NOMO-1 (cell line): ENCODE measurements around the gene POU6F1.
"Not testable (repeated sequence)": the region's sequence is repeated elsewhere in the genome, so short reads cannot be mapped to it uniquely, and the experiment has no call there.

Source experiments
- DNase-seq, 2 experiments: peaks; one replicate each; lab custom pipeline; 2025; ENCODE audit not compliant: unreplicated experiment in 2 of 2; lab: John Stamatoyannopoulos, UW

The POU6F1 gene

DNA sequence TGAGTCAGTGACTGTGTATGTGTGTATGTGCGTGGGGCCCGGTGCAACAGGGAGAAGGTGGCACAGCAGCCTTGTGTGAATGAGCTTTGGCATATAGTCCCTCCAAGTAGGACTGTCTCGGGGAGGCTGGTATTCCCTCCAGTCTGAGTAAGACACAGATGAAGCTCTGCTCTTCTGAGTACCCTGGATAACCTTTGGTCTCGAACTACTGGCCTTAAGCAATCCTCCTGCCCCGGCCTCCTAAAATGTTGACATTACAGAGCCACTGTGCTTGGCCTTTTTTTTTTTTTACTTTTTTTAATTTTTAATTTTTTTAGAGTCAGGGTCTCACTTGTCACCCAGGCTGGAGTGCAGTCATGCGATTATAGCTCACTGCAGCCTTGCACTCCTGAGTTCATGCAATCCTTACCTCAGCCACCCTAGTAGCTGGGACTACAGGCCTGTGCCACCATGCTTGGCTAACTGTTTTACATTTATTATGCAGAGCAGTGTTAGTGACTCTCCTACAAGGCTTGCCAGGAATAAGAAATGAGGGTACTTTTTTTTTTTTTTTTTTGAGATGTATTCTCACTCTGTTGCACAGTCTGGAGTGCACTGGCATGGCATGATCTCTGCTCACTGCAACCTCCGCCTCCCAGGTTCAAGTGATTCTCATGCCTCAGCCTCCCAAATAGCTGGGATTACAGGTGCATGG lies 11.4 kb upstream of the POU6F1 start:
- no peak for DNase-seq

DNA sequence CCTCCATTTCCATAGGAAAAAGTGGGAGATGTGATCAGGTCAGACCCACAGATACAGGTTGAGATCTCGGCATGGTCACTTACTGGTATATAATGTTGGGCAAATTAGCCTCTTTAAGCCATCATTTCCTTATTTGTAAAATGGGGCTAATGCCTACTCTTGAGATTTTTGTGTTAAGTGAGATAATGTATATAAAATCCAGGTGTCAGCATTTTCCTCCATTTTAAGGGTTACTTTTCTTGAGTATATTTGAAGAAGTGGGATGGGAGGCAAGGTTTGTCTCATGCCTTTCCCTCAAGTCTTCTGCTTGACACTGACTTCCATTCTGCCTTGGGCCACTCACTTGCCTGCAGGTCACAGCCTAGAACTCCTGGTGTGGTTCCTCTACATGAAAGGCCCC lies 10.1 kb upstream of the POU6F1 start:
- DNase-seq = no peak

DNA sequence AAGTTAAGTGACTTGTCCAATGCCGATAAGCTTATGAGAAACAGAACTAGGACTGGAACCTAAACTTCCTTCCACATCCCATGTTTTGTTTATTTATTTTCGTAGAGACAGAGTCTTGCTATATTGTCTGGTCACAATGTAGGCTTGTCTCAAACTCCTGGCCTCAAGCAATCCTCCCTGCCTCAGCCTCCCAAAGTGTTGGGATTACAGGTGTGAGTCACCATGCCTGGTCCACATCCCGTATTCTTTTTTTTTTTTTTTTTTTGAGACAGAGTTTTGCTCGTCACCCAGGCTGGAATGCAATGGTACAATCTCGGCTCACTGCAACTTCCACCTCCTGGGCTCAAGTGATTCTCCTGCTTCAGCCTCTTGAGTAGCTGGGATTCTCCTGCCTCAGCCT lies 9.2 kb upstream of the POU6F1 start:
- DNase-seq = not testable (repeated sequence)

DNA sequence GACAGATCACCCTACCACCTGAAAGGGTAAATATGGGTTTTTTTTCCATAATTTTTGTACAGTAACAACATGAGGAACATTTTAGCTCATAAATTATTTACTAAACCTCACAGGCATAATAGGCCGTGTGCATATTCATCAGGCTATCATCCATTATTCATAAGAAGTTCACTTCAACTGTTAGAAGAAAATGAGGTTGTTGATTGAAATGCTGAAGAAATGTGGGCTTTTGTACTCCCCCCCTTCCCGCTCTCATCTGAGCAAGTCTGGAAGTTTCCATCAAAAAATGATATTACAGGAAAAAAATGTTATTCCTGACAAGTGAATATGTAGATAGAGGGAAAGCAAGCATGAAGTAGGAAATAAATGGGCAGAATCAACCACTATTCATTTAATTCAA lies 7.9 kb upstream of the POU6F1 start:
- no peak for DNase-seq

DNA sequence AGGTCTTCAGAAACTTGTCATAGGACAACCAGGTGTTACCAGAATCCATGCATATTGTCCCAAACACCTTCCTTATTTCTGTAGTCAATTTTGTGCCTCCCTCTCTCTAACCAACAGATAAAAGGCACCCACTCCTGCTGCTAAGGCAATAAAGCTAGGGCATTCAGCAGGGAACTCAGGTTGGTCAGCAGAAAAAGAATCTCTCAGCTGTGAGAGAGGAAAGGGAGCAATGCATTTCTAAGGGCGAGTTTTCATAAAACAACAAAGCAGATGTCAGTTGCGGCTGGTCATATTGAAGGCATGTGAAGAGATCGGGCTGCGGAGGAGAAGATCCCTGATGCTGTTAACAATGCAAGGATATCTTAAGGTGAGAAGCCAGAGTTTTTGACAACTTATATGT lies 7.4 kb upstream of the POU6F1 start:
- no peak for DNase-seq

DNA sequence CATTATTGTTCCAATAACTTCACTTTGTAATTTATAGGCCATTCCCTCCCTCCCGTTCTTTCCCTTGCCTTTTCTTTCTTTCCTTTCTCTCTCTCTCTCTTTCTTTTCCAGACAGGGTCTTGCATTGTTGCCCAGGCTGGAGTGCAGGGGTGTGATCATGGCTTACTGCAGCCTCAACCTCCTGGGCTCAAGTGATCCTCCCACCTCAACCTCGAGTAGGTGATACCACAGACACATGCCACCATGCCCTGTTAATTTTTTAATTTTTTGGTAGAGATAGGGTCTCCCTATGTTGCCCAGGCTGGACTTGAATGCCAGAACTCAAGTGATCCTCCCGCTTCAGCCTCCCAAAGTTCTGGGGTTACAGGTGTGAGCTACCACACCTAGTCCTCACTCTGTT lies 6.8 kb upstream of the POU6F1 start:
- no peak for DNase-seq

DNA sequence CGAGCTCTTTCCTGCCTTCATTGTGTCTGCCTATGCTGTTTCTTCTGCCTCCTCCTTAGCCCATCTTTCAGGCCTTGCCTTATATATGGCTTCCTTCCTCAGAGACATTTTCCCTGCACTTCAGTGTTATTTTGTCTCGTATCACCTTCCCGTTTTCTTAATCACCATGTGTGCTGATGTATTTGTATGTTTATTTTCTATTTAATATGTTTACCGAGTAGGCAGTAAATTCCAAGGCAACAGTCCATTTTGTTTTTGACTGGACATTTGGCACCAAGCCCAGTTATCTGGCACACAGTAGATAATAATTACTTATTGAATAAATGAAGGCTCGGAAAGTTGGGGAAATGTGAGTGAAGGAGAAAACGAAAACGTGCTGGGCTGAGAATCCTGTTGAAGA lies 4.6 kb upstream of the POU6F1 start:
- DNase-seq = no peak

DNA sequence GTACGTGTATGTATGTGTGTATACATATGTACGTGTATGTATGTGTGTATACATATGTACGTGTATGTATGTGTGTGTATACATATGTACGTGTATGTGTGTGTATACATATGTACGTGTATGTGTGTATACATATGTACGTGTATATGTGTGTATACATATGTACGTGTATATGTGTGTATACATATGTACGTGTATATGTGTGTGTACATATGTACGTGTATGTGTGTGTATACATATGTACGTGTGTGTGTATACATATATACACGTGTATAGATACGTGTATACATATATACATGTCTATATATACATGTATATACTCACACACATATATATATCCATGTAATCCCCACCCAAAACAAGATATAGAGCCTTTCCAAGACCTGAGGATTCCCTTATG lies 2.0 kb upstream of the POU6F1 start:
- not testable (repeated sequence) for DNase-seq

DNA sequence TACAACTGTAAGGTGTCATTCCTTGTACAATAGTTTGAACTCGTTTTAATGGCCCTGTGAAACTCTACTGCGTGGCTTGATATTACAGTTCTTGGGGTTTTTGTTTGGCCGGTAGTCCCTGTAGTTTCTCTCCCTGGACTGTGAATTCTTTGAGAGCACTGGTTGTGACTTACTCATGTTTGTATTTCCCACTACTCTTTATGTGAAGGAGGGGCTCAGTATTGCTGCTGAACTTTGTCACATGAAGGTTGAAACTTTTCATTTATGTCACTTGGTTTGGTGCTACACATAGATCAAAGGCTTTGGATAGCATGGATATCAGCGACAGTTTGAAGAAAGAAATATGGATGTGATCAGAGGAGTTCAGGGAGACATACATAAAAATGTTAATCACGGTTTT lies 1.5 kb upstream of the POU6F1 start:
- no peak for DNase-seq

DNA sequence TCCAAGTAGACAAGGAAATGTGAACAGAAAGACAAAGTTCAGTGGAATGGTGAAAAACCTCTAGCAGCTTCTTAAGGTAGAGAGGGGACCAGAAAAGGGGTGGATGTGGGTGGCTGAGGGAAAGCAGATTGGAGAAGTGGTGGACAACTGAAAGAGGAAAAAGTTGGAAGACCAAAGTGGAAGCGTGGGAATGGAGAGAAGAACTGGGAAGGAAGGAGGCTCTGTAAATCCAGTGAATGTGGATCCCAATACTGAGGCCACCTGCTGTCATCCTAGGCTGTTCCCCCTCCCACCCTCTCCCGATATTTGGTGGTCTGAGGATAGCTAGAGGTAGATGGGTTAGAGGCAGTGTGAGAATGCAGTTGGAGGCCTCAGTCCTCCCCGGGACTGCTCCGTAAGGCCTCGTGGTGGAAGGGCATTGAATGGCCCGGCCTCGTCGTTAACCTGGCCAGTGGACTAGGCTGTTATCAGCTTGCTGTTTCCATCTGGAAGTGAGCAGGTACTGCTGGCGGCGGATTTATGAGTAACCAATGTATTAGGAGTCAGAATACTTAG lies 822 bp upstream of the POU6F1 start:
- DNase-seq = no peak

DNA sequence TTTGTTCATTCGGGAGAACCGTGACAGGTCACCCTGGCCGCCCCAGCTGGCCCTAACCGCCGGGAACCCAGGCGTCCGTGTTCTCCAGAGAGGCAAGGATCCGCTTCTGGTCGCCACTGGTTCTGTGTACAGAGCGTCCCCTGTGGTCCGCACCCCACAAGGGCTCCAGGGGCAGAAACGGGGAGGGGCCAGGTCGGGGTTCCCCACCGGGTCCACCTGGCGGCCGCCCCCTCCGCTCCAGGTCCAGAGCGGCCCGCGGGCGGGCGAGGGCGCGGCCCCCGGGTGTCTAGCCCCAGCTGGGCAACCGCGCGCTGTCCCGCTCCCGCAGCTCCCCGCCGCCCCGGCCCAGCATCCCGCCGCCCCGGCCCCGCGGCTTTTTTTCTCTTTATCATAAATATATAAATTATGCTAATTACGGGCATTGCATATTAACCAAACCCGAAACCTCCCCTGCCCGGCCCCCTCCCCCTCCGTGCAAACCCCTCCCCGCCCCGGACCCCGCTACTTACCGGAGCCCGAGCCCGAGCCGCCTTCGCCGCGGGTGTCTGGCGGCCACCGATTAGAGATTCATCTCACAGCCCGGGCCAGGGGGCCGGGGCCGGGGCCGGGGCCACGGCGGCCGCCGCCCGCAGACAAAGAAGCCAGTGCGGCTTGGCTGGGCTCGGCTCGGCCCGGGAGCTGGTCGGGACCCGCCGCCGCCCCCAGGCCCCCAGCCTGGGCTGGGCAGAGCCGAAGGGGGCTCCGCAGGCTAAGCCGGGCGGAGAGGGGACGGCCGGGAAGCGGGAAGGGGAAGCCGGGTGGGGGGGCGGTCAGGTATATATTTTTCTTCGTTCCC lies 512 bp downstream of the POU6F1 start:
- DNase-seq = no peak

DNA sequence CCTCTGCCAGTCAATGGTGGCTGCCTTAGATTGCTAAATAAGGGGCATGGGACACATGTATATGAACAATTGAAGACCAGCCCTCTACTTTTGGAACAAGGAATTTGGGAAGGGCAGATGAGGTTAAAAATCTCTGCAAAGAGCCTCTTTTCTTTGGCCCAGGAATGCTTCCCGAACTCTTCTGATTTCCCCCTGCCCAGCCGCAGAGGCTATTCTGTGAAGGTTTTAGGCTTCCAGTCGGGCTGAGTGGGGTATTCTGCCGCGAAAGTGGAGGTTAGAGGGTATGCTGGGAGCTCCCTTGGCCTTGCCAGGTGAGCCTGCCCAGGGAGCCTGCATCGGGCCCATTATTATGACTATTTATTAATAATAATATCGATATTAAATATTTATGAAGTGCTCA lies 1.2 kb downstream of the POU6F1 start:
- no peak for DNase-seq

DNA sequence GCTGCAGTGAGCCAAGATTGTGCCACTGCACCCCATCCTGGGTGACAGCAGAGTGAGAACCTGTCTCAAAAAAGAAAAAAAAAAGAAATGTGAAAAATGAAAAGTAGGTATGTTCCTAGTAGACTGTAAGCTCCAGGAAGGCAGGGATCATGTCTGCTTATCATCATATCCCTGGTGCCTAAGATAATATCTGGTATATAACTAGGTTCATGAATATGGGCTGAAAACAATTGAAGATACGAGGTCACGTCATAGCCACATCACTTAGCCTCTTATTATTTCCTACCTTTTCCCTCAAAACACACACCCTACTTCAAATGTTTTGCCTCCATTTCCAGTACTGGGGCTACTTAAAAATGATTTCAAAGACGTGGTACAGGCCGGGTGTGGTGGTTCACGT lies 3.0 kb downstream of the POU6F1 start:
- DNase-seq = no peak

DNA sequence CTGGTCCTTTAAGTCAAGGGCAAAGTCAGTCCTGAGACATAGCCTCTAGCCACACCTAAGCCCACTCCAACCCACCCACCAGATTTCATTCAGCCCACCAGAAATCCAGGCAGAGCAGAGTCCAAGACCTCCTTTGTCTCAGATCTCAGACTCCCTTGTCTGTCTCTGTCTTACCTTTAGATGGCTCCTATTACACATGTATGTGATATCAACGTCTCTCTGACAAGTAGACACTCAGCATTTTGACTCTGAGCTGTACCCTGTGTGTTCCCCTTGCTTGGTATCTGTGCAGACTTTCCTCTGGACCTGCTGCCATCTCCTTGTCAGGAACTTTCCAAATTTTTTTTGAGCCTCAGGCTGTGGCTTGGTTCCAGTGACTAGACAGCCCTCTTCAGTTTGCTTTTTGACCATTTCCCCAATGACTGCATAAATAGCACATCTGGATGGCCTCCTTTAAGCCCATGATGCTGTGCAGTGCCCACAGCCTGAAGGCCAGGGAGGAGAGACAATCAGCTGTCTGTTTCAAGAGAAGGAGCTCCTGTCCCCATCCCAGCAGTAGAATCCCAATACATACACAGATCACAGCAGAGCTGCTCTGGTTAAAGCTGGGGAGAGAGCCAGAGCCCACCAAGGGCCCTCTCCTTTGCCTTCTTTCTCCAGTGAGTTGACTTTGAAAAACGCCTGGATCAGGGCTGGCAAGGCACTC lies 7.0 kb downstream of the POU6F1 start:
- no peak for DNase-seq

DNA sequence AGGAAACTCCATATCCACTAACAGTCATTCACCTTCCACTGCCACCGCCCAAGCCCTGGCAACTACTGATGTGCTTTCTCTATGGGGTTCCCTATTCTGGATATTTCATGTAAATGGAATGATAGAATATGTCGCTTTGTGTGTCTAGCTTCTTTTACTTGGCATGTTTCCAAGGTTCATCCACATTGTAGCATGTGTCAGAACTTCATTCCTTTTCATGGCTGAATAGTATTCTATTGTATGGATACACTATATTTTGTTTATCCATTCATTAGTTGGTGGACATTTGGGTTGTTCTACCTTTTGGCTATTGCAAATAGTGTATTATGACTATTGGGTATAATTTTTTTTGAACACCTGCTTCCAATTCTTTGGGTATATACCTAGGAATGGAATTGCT lies 8.6 kb downstream of the POU6F1 start:
- DNase-seq = no peak

DNA sequence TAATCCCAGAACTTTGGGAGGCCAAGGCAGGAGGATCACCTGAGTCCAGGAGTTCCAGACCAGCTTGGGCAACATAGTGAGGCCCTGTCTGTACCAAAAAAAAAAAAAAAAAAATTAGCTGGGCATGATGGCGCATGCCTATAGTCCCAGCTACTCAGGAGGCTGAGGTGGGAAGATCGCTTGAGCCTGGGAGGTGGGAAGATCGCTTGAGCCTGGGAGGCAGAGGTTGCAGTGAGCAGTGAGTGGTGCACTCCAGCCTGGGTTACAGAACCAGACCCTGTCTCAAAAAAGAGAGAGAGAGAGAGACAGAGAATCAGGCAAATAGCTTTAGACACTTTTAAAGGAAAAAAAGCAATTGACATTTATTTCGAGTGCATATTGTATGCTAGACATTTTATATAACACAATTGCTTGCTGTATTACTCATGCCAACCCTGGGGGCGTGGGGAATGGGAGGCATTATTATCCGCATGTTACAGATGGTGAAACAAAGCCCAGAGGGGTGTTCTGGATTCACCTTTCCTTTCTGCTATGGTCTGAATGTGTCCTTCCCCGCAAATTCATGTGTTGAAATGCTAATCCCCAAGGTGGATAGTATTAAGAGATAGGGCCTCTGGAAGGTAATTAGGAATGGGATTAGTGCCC lies 9.7 kb downstream of the POU6F1 start:
- DNase-seq = no peak

DNA sequence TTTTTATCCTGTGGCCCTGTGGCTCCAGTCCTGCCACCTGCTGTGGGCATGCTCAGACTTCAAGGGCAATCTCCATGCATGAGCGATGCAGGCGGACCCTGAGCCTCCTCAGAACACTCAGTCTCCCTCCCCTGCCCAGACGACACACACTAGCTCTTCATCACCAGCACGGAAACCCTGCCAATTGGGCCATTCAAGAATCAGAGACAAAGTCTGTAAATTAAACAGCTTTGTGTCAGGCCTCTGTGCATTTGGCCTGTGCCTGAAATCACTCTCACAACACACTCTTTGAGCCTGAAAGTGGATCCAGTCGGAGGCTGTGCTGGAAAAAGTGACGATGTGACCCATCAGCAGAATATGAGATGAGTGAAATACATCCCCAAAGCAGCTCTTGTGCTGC lies 12.5 kb downstream of the POU6F1 start:
- DNase-seq = no peak

DNA sequence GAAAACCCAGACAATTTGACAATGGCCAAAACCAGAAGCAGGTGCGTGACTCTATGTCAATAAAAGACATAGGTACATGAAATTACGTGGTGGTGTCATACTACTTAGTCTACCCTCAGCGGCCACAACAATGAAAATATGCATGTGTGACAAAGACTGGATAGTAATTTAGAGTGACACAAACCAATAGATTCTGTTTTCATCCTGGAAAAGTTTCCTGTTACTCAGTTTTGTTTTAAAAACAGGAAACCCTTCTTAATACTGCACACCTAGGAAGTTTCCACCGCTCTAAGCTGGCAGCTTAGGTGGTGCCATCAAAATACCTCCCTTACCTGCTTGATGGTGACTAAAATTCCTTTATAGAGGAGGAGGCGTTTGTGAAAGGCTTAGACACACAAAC lies 15.1 kb downstream of the POU6F1 start:
- DNase-seq = no peak

DNA sequence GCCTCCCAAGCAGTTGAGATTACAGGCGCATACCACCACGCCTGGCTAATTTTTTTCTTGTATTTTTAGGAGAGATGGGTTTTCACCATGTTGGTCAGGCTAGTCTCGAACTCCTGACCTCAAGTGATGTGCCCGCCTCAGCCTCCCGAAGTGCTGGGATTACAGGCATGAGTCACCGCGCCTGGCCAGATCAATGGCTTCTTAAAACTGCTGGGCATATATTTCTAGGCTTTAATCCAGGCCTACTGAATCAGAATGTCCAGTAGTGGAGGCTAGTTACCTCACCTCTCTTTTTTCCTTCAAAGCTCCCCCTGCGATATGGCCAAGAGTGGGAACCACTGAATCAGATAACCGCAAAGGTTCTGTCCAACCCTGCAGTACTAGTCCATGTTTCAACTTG lies 17.1 kb downstream of the POU6F1 start:
- DNase-seq = no peak

DNA sequence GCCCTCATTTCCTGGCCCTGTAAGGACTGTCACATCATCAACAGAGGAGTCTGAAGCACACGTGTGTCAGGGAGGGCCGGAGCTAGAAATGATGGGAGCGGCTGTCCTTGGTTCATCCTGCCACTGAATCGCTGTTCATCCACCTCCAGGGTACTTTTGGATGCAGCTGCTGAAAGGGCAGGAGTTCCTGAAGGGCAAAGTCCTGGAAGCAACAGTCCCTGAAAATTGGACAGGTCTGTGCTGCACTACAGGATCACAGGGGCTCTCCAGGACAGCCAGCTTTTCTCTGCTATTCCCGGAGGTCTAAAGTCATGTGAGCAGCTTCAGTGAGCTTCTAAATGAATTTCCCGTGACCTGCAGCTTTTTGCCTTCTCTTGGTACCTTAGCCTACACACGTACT lies 17.7 kb downstream of the POU6F1 start:
- no peak for DNase-seq

DNA sequence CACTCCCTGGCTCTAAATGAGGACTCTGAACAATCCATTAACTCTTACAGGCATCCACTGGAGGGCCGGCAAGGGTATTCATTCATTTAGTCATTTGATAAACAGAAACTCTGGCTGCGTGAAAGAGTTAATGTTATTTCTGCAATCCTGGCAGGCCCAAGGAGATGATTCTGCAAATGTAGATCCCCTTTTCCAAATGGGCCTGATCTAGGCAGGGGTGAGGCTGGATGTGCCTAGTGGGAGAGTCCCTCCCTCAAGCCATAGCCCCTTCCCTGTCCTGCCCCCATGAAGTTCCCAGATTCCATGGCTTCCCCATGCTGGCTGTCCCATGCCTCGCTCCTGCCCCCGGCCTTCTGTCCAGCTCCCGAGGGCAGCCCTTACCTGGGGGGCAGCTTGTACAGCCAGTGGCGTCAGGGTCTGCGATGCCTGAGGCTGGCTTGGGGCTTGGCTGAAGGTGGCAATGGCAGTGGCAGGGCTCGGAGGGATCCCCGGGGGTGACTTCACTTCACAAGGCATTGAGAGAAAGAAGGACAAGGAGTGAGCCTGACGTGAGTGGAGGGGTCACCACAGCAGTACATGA lies 18.4 kb downstream of the POU6F1 start:
- DNase-seq = no peak
